Mesothelial cell of epicardium (in vitro differentiated cells): ENCODE results near the gene TTC28. TPM values are rescaled to one million over a fixed set of nuclear protein-coding genes. Genes with fewer than 3 reads are reported as not detected.

Source experiments
- DNase-seq, 2 experiments: peaks; one replicate each; pipeline ENCODE4 v3.0.0; 2021; ENCODE audit warnings: low spot score in 2 of 2; ENCODE audit not compliant: unreplicated experiment in 2 of 2
- H3K27ac Mint-ChIP-seq: 2 replicates; pipeline ENCODE4 v1.8.0; 2021; ENCODE audit warnings: mixed read lengths
- H3K27me3 Mint-ChIP-seq: 2 replicates; pipeline ENCODE4 v1.8.0; 2021; ENCODE audit warnings: low read depth, mixed read lengths
- H3K36me3 Mint-ChIP-seq: 2 replicates; pipeline ENCODE4 v1.8.0; 2021; ENCODE audit warnings: mixed read lengths
- H3K4me1 Mint-ChIP-seq: 2 replicates; pipeline ENCODE4 v1.8.0; 2021; ENCODE audit warnings: mixed read lengths
- H3K4me3 Mint-ChIP-seq: 2 replicates; pipeline ENCODE4 v1.8.0; 2021; ENCODE audit warnings: mild to moderate bottlenecking, moderate library complexity, mixed read lengths
- H3K9me3 Mint-ChIP-seq: 2 replicates; pipeline ENCODE4 v1.8.0; 2021; ENCODE audit warnings: mixed read lengths
- CTCF ChIP-seq: fragments of 200-600 bp; sonication (generic); IDR thresholded peaks from one replicate; pipeline ENCODE4 v1.5.0; 2021; ENCODE audit warnings: antibody characterized with exemption; ENCODE audit not compliant: unreplicated experiment
- total RNA-seq: library from RNA; stranded (reverse); gene quantifications from 3 replicates; pipeline ENCODE4 v1.2.1, GENCODE V29; 2021

The TTC28 gene
- total RNA-seq, 1 donor from 2014 or later: 95.9 TPM

GRCh38 chr22:28143961-28144745 is 535.5 kb downstream of the TTC28 start:
- no peak overlapping the region for H3K4me3 Mint-ChIP-seq
- peak overlapping the region; percentile 74 for H3K27ac Mint-ChIP-seq
- H3K4me1 Mint-ChIP-seq: peaks cover 74% of the 10 kb centered on the region
- no peaks in the 10 kb centered on the region for H3K36me3 Mint-ChIP-seq
- TF ChIP-seq CTCF: no peak
- no peak for DNase-seq
- H3K27me3 Mint-ChIP-seq: no peaks in the 10 kb centered on the region
- H3K9me3 Mint-ChIP-seq: no peaks in the 10 kb centered on the region

- DNase-seq: no peak
- TF ChIP-seq CTCF: no peak
- Mint-ChIP-seq H3K9me3 (no peaks in the 10 kb centered on the region), H3K4me3 (no peak overlapping the region), H3K27me3 (no peaks in the 10 kb centered on the region), H3K27ac (peak overlapping the region; percentile 74), H3K36me3 (no peaks in the 10 kb centered on the region), H3K4me1 (peaks cover 79% of the 10 kb centered on the region)
These were observed 536.3 kb downstream of the TTC28 start for GRCh38 chr22:28143241-28143865.

- H3K36me3 Mint-ChIP-seq: no peaks in the 10 kb centered on the region
- peaks cover 72% of the 10 kb centered on the region for H3K4me1 Mint-ChIP-seq
- H3K9me3 Mint-ChIP-seq: no peaks in the 10 kb centered on the region
- no peak overlapping the region for H3K4me3 Mint-ChIP-seq
- no peaks in the 10 kb centered on the region for H3K27me3 Mint-ChIP-seq
- peak overlapping the region; percentile 74 for H3K27ac Mint-ChIP-seq
- no peak for TF ChIP-seq CTCF
- DNase-seq: no peak
These were observed 537.2 kb downstream of the TTC28 start for GRCh38 chr22:28142361-28142961.

- Mint-ChIP-seq H3K27me3 (no peaks in the 10 kb centered on the region), H3K36me3 (no peaks in the 10 kb centered on the region), H3K4me1 (peaks cover 64% of the 10 kb centered on the region), H3K9me3 (peaks cover under 1% of the 10 kb centered on the region), H3K27ac (peak overlapping the region; percentile 74), H3K4me3 (no peak overlapping the region)
- TF ChIP-seq CTCF: no peak
- no peak for DNase-seq
These were observed 538.0 kb downstream of the TTC28 start for GRCh38 chr22:28141614-28142013.

GRCh38 chr22:28139961-28140360 is 539.7 kb downstream of the TTC28 start:
- no peak for TF ChIP-seq CTCF
- Mint-ChIP-seq H3K4me1 (peaks cover 56% of the 10 kb centered on the region), H3K27ac (peak overlapping the region; percentile 81), H3K9me3 (peaks cover 6% of the 10 kb centered on the region), H3K36me3 (peaks cover under 1% of the 10 kb centered on the region), H3K27me3 (no peaks in the 10 kb centered on the region), H3K4me3 (no peak overlapping the region)
- DNase-seq: no peak
